ENCODE measurements around the gene PDE11A. TPM values are rescaled to one million over a fixed set of nuclear protein-coding genes. Genes with fewer than 3 reads are reported as not detected.

PDE11A gene
- total and polyA plus RNA-seq, 2 of the 8 experiments (the other 6 are each of a cell fraction or from before 2014, with no cell fraction given) = 0.19 to 0.23 TPM

DNA sequence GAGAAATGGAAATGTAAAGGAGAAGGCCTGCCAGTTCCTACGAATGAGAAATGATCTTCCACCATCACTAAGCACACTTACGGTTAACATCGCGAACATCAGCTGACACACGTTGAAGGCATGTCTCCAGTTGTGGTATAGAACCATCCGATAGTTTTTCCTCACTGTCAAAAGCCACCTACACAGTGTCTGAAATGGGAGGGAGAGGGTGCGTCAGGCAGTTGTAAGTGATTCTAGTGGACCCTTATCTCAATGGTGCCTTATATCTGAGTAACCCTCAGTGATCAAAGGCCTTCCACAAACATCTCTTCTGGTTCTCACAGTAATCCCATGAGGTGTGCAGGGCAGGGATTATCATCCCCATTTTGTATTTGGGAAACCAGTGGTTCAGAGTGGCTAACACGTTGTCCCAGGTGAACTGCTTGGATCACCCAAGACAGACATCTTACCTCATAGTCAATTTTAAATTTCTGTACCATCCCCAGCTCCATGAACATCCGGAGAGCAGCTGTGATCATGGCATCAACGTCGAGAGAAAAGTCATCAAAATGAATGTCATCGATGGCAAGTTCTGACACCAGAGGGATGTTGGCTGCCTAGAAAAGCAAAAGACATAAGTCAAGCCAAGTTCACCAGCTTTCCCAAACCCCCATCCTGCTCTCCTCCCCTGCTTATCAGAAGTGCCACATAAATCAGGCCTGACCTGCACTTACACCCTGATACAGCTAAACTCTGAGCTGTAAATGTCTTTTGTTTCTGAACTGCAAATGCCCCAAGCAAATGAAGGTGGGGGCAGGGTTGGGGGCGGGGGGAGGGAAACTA lies 344.8 kb downstream of the PDE11A start (continued):
- TF ChIP-seq, protein P1, sequence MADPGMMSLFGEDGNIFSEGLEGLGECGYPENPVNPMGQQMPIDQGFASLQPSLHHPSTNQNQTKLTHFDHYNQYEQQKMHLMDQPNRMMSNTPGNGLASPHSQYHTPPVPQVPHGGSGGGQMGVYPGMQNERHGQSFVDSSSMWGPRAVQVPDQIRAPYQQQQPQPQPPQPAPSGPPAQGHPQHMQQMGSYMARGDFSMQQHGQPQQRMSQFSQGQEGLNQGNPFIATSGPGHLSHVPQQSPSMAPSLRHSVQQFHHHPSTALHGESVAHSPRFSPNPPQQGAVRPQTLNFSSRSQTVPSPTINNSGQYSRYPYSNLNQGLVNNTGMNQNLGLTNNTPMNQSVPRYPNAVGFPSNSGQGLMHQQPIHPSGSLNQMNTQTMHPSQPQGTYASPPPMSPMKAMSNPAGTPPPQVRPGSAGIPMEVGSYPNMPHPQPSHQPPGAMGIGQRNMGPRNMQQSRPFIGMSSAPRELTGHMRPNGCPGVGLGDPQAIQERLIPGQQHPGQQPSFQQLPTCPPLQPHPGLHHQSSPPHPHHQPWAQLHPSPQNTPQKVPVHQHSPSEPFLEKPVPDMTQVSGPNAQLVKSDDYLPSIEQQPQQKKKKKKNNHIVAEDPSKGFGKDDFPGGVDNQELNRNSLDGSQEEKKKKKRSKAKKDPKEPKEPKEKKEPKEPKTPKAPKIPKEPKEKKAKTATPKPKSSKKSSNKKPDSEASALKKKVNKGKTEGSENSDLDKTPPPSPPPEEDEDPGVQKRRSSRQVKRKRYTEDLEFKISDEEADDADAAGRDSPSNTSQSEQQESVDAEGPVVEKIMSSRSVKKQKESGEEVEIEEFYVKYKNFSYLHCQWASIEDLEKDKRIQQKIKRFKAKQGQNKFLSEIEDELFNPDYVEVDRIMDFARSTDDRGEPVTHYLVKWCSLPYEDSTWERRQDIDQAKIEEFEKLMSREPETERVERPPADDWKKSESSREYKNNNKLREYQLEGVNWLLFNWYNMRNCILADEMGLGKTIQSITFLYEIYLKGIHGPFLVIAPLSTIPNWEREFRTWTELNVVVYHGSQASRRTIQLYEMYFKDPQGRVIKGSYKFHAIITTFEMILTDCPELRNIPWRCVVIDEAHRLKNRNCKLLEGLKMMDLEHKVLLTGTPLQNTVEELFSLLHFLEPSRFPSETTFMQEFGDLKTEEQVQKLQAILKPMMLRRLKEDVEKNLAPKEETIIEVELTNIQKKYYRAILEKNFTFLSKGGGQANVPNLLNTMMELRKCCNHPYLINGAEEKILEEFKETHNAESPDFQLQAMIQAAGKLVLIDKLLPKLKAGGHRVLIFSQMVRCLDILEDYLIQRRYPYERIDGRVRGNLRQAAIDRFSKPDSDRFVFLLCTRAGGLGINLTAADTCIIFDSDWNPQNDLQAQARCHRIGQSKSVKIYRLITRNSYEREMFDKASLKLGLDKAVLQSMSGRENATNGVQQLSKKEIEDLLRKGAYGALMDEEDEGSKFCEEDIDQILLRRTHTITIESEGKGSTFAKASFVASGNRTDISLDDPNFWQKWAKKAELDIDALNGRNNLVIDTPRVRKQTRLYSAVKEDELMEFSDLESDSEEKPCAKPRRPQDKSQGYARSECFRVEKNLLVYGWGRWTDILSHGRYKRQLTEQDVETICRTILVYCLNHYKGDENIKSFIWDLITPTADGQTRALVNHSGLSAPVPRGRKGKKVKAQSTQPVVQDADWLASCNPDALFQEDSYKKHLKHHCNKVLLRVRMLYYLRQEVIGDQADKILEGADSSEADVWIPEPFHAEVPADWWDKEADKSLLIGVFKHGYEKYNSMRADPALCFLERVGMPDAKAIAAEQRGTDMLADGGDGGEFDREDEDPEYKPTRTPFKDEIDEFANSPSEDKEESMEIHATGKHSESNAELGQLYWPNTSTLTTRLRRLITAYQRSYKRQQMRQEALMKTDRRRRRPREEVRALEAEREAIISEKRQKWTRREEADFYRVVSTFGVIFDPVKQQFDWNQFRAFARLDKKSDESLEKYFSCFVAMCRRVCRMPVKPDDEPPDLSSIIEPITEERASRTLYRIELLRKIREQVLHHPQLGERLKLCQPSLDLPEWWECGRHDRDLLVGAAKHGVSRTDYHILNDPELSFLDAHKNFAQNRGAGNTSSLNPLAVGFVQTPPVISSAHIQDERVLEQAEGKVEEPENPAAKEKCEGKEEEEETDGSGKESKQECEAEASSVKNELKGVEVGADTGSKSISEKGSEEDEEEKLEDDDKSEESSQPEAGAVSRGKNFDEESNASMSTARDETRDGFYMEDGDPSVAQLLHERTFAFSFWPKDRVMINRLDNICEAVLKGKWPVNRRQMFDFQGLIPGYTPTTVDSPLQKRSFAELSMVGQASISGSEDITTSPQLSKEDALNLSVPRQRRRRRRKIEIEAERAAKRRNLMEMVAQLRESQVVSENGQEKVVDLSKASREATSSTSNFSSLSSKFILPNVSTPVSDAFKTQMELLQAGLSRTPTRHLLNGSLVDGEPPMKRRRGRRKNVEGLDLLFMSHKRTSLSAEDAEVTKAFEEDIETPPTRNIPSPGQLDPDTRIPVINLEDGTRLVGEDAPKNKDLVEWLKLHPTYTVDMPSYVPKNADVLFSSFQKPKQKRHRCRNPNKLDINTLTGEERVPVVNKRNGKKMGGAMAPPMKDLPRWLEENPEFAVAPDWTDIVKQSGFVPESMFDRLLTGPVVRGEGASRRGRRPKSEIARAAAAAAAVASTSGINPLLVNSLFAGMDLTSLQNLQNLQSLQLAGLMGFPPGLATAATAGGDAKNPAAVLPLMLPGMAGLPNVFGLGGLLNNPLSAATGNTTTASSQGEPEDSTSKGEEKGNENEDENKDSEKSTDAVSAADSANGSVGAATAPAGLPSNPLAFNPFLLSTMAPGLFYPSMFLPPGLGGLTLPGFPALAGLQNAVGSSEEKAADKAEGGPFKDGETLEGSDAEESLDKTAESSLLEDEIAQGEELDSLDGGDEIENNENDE (IDR thresholded peaks at IDR 0.05; ENCODE audit: insufficient replicate concordance, low read length) = no peak
- TF ChIP-seq, protein P2, sequence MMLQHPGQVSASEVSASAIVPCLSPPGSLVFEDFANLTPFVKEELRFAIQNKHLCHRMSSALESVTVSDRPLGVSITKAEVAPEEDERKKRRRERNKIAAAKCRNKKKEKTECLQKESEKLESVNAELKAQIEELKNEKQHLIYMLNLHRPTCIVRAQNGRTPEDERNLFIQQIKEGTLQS (IDR thresholded peaks at IDR 0.05; ENCODE audit: insufficient read depth, low read depth, low read length) = no peak
- TF ChIP-seq, protein P3, sequence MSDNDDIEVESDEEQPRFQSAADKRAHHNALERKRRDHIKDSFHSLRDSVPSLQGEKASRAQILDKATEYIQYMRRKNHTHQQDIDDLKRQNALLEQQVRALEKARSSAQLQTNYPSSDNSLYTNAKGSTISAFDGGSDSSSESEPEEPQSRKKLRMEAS (IDR thresholded peaks at IDR 0.05) = no peak
- TF ChIP-seq ASH2L (IDR thresholded peaks at IDR 0.05; ENCODE audit: low read length) (no peak), JUN (IDR thresholded peaks at IDR 0.05; ENCODE audit: low read depth, low read length) (no peak), POLR2A (IDR thresholded peaks at IDR 0.05; ENCODE audit: control extremely low read depth in 1 of 2, low read depth in 2 of 2, low read length in 2 of 2) (no peak)
- TF ChIP-seq, protein P4, sequence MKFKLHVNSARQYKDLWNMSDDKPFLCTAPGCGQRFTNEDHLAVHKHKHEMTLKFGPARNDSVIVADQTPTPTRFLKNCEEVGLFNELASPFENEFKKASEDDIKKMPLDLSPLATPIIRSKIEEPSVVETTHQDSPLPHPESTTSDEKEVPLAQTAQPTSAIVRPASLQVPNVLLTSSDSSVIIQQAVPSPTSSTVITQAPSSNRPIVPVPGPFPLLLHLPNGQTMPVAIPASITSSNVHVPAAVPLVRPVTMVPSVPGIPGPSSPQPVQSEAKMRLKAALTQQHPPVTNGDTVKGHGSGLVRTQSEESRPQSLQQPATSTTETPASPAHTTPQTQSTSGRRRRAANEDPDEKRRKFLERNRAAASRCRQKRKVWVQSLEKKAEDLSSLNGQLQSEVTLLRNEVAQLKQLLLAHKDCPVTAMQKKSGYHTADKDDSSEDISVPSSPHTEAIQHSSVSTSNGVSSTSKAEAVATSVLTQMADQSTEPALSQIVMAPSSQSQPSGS (IDR thresholded peaks at IDR 0.05; ENCODE audit: low read length) = no peak

Data from H1 (cell line).